HG03457 (cell line): ENCODE results near the gene MCU.

Experiments used
- ATAC-seq: cut with Tn5 transposase; IDR thresholded peaks from one replicate; pipeline ENCODE4 v1.9.1; 2021; ENCODE audit warnings: moderate number of reproducible peaks; ENCODE audit not compliant: unreplicated experiment

Gene MCU

GRCh38 chr10:72831696-72832409 lies 139.9 kb downstream of the MCU start:
- ATAC-seq = no peak

- no peak for ATAC-seq
Observed at GRCh38 chr10:72832701-72833100, 140.8 kb downstream of the MCU start.

- no peak for ATAC-seq
Observed at GRCh38 chr10:72834183-72834825, 142.4 kb downstream of the MCU start.

GRCh38 chr10:72840319-72840718 lies 148.4 kb downstream of the MCU start:
- ATAC-seq = no peak

- no peak for ATAC-seq
Observed at GRCh38 chr10:72841487-72841886, 149.5 kb downstream of the MCU start.

- no peak for ATAC-seq
Observed at GRCh38 chr10:72842164-72842563, 150.2 kb downstream of the MCU start.

GRCh38 chr10:72846238-72846637 lies 154.3 kb downstream of the MCU start:
- ATAC-seq = no peak

- no peak for ATAC-seq
Observed at GRCh38 chr10:72847681-72848080, 155.7 kb downstream of the MCU start.

- ATAC-seq = no peak
Observed at GRCh38 chr10:72850861-72851260, 158.9 kb downstream of the MCU start.

GRCh38 chr10:72851509-72851908 lies 159.6 kb downstream of the MCU start:
- no peak for ATAC-seq

- no peak for ATAC-seq
Observed at GRCh38 chr10:72852508-72852907, 160.6 kb downstream of the MCU start.

- ATAC-seq = no peak
Observed at GRCh38 chr10:72855129-72855528, 163.2 kb downstream of the MCU start.

GRCh38 chr10:72855790-72856189 lies 163.8 kb downstream of the MCU start:
- no peak for ATAC-seq

GRCh38 chr10:72858067-72858466 lies 166.1 kb downstream of the MCU start:
- no peak for ATAC-seq

- ATAC-seq = no peak
Observed at GRCh38 chr10:72862957-72863356, 171.0 kb downstream of the MCU start.

GRCh38 chr10:72875250-72876055 lies 183.5 kb downstream of the MCU start:
- ATAC-seq = no peak

- ATAC-seq = no peak
Observed at GRCh38 chr10:72879245-72879644, 187.3 kb downstream of the MCU start.

GRCh38 chr10:72881291-72881690 lies 189.3 kb downstream of the MCU start:
- ATAC-seq = no peak

- no peak for ATAC-seq
Observed at GRCh38 chr10:72883861-72884260, 191.9 kb downstream of the MCU start.

GRCh38 chr10:72885953-72886352 lies 194.0 kb downstream of the MCU start:
- no peak for ATAC-seq

- no peak for ATAC-seq
Observed at GRCh38 chr10:72886621-72887020, 194.7 kb downstream of the MCU start.

GRCh38 chr10:72887043-72887442 lies 195.1 kb downstream of the MCU start:
- ATAC-seq = no peak
